SKM-1 treated with dmso at 0.1 percent for 144 hours (cell line): ENCODE measurements around the gene OSM.

Experiments used
- DNase-seq: peaks from one replicate; lab custom pipeline; 2025; ENCODE audit not compliant: unreplicated experiment; lab: John Stamatoyannopoulos, UW

The OSM gene

GRCh38 chr22:30297991-30298701 lies 31.5 kb upstream of the OSM start:
- no peak for DNase-seq

GRCh38 chr22:30297276-30297990 lies 30.8 kb upstream of the OSM start:
- DNase-seq: no peak

- DNase-seq: no peak
These were observed 30.2 kb upstream of the OSM start for GRCh38 chr22:30296833-30297232.

GRCh38 chr22:30296324-30296723 lies 29.7 kb upstream of the OSM start:
- no peak for DNase-seq

GRCh38 chr22:30295576-30295975 lies 28.9 kb upstream of the OSM start:
- no peak for DNase-seq

GRCh38 chr22:30294830-30295229 lies 28.2 kb upstream of the OSM start:
- no peak for DNase-seq

GRCh38 chr22:30294066-30294465 lies 27.4 kb upstream of the OSM start:
- no peak for DNase-seq

- no peak for DNase-seq
These were observed 26.4 kb upstream of the OSM start for GRCh38 chr22:30293026-30293425.

GRCh38 chr22:30292069-30292970 lies 25.7 kb upstream of the OSM start:
- DNase-seq: no peak

GRCh38 chr22:30291058-30291892 lies 24.6 kb upstream of the OSM start:
- no peak for DNase-seq

- no peak for DNase-seq
These were observed 23.8 kb upstream of the OSM start for GRCh38 chr22:30290342-30291057.

- DNase-seq: no peak
These were observed 23.3 kb upstream of the OSM start for GRCh38 chr22:30289980-30290313.

- peak; percentile 74 for DNase-seq
These were observed 22.7 kb upstream of the OSM start, which contains the start of gene CASTOR1 for GRCh38 chr22:30289141-30289979. CASTOR1 (minus strand) TSS chr22:30289505; CDS start chr22:30289497, 8 bp downstream.

GRCh38 chr22:30288419-30289140 lies 21.9 kb upstream of the OSM start:
- DNase-seq: no peak

- DNase-seq: peak; percentile 70
These were observed 21.2 kb upstream of the OSM start for GRCh38 chr22:30287648-30288418.

- peak; percentile 39 for DNase-seq
These were observed 20.4 kb upstream of the OSM start for GRCh38 chr22:30286813-30287647.

GRCh38 chr22:30286331-30286730 lies 19.7 kb upstream of the OSM start:
- DNase-seq: no peak
